Cortex of kidney (tissue), 1 donor: ENCODE results near the gene MAPK6.

Experiments used
- DNase-seq: peaks from one replicate; lab custom pipeline; 2025; lab: John Stamatoyannopoulos, UW

The MAPK6 gene

GRCh38 chr15:52010633-52011595, 8.1 kb upstream of the MAPK6 start:
- DNase-seq = no peak

GRCh38 chr15:52011711-52012144, 7.3 kb upstream of the MAPK6 start:
- no peak for DNase-seq

- no peak for DNase-seq
These were observed 6.8 kb upstream of the MAPK6 start for GRCh38 chr15:52012210-52012609.

- DNase-seq = no peak
These were observed 5.7 kb upstream of the MAPK6 start for GRCh38 chr15:52013151-52013791.

GRCh38 chr15:52014616-52015015, 4.4 kb upstream of the MAPK6 start:
- DNase-seq = no peak

- no peak for DNase-seq
These were observed 2.7 kb upstream of the MAPK6 start for GRCh38 chr15:52016316-52016715.

- no peak for DNase-seq
These were observed 775 bp upstream of the MAPK6 start for GRCh38 chr15:52018244-52018643.

GRCh38 chr15:52019394-52020220, 588 bp downstream of the MAPK6 start:
- no peak for DNase-seq

- DNase-seq = no peak
These were observed 1.4 kb downstream of the MAPK6 start for GRCh38 chr15:52020221-52021085.

GRCh38 chr15:52021128-52021671, 2.2 kb downstream of the MAPK6 start:
- no peak for DNase-seq

GRCh38 chr15:52021892-52022540, 3.0 kb downstream of the MAPK6 start:
- no peak for DNase-seq

GRCh38 chr15:52023169-52023922, 4.3 kb downstream of the MAPK6 start:
- no peak for DNase-seq

GRCh38 chr15:52028431-52029093, 9.5 kb downstream of the MAPK6 start:
- DNase-seq = no peak

GRCh38 chr15:52030010-52030409, 11.0 kb downstream of the MAPK6 start:
- DNase-seq = no peak

GRCh38 chr15:52031556-52031955, 12.5 kb downstream of the MAPK6 start:
- DNase-seq = no peak

- no peak for DNase-seq
These were observed 19.0 kb downstream of the MAPK6 start for GRCh38 chr15:52037889-52038505.

GRCh38 chr15:52039925-52040781, 21.1 kb downstream of the MAPK6 start:
- no peak for DNase-seq
